GM12878 (cell line): ENCODE measurements around the gene ABL2. TPM values are rescaled to one million over a fixed set of nuclear protein-coding genes. Genes with fewer than 3 reads are reported as not detected.

ENCODE experiments used
- ATAC-seq: fragments of 200-7000 bp; cut with Tn5 transposase; 3 replicates; pipeline ENCODE4 v1.9.1; 2020; ENCODE audit warnings: mild to moderate bottlenecking, moderate library complexity
- BruUV-seq: library from RNA; stranded (reverse); fragments of 400-500 nt; replicated peaks from 2 replicates; lab custom pipeline; 2021; lab: Mats Ljungman, UMichigan
- CTCF ChIA-PET: fragments of 300-600 bp; sonication (Branson Sonifier 250); formaldehyde crosslinking; extraction: SDS; loops from one replicate; lab custom pipeline; 2021; ENCODE audit warnings: inconsistent platforms; lab: Yijun Ruan, JAX
- POLR2A ChIA-PET: fragments of 350-600 bp; formaldehyde crosslinking; extraction: SDS; loops from one replicate; lab custom pipeline; 2021; ENCODE audit warnings: inconsistent platforms; lab: Charles Lee
- RAD21 ChIA-PET: fragments of 300-600 bp; sonication (Branson Sonifier 250); formaldehyde crosslinking; loops from one replicate; lab custom pipeline; 2023; ENCODE audit warnings: antibody characterized with exemption; ENCODE audit not compliant: unreplicated experiment; lab: Charles Lee
- SMC1A ChIA-PET: fragments of 300-600 bp; sonication (Branson Sonifier 250); formaldehyde crosslinking; loops from one replicate; lab custom pipeline; 2023; ENCODE audit not compliant: unreplicated experiment, uncharacterized antibody; lab: Charles Lee
- DNase-seq: peaks from one replicate; pipeline ENCODE4 v3.0.0-alpha.2; 2011; ENCODE audit warnings: low read depth, low spot score
- FAIRE-seq: peaks from 3 replicates; lab custom pipeline; 2011; peaks lifted over from hg19 to GRCh38; lab: Jason Lieb, UNC
- H2AFZ ChIP-seq: 2 replicates; pipeline ENCODE4 v1.6.0; 2011; ENCODE audit warnings: low read depth, low read length, control low read depth; ENCODE audit not compliant: control insufficient read depth
- H3K27ac ChIP-seq: 2 replicates; pipeline ENCODE4 v1.5.1; 2011; ENCODE audit warnings: control low read depth; ENCODE audit not compliant: control insufficient read depth, insufficient read depth
- H3K27me3 ChIP-seq, 2 experiments: replicated peaks in 1 of 2; 2 replicates each; pipeline versions ENCODE4 v1.6.0 to v1.6.1; 2011; ENCODE audit warnings: low read length in 1 of 2; ENCODE audit not compliant: control insufficient read depth in 2 of 2, insufficient read depth in 2 of 2
- H3K36me3 ChIP-seq, 2 experiments: 2 replicates each; pipeline ENCODE4 v1.5.1; 2011; ENCODE audit warnings: low read length in 1 of 2; ENCODE audit not compliant: control insufficient read depth in 2 of 2, insufficient read depth in 2 of 2
- H3K4me1 ChIP-seq: 2 replicates; pipeline ENCODE4 v1.6.1; 2011; ENCODE audit warnings: mild to moderate bottlenecking, low read length, moderate library complexity, mixed read lengths; ENCODE audit not compliant: control insufficient read depth, insufficient read depth
- H3K4me2 ChIP-seq: 2 replicates; pipeline ENCODE4 v1.6.0; 2011; ENCODE audit warnings: control low read depth; ENCODE audit not compliant: control insufficient read depth, insufficient read depth
- H3K4me3 ChIP-seq: fragments of 200-600 bp; sonication (generic); 2 replicates; pipeline ENCODE4 v1.5.1; 2016
- H3K79me2 ChIP-seq: 2 replicates; pipeline ENCODE4 v1.6.0; 2011; ENCODE audit warnings: low read length; ENCODE audit not compliant: control insufficient read depth, insufficient read depth
- H3K9ac ChIP-seq: 2 replicates; pipeline ENCODE4 v1.8.0; 2011; ENCODE audit warnings: low read length, control low read depth, mixed read lengths; ENCODE audit not compliant: control insufficient read depth, insufficient read depth
- H3K9me3 ChIP-seq: replicated peaks from 3 replicates; pipeline ENCODE4 v1.5.1; 2011; ENCODE audit warnings: mild to moderate bottlenecking, low read length; ENCODE audit not compliant: control insufficient read depth, insufficient read depth
- H4K20me1 ChIP-seq: 2 replicates; pipeline ENCODE4 v1.6.0; 2011; ENCODE audit not compliant: control insufficient read depth, insufficient read depth
- BRCA1 ChIP-seq: IDR thresholded peaks from 2 replicates; pipeline ENCODE4 v1.6.1; 2011; ENCODE audit warnings: low read depth, low read length, improper control_type of control experiment
- CHD2 ChIP-seq: IDR thresholded peaks from 2 replicates; pipeline ENCODE4 v1.6.1; 2011; ENCODE audit warnings: low read depth, low read length, improper control_type of control experiment, borderline replicate concordance
- ESRRA ChIP-seq: IDR thresholded peaks from 2 replicates; pipeline ENCODE4 v1.6.1; 2012; ENCODE audit warnings: mild to moderate bottlenecking, low read length, improper control_type of control experiment
- IKZF1 ChIP-seq: fragments of 450-650 bp; conservative IDR thresholded peaks from 2 replicates; pipeline ENCODE4 v1.6.1; 2017; ENCODE audit warnings: antibody characterized with exemption, mild to moderate bottlenecking
- KAT2A ChIP-seq: conservative IDR thresholded peaks from 2 replicates; pipeline ENCODE4 v1.6.1; 2011; ENCODE audit warnings: low read depth, low read length; ENCODE audit not compliant: control insufficient read depth
- POLR2AphosphoS5 ChIP-seq: IDR thresholded peaks from 2 replicates; pipeline ENCODE4 v1.6.1; 2011; ENCODE audit warnings: mild to moderate bottlenecking, low read length, inconsistent platforms
- SMC3 ChIP-seq: IDR thresholded peaks from 2 replicates; pipeline ENCODE4 v1.6.1; 2011; ENCODE audit warnings: low read length, improper control_type of control experiment, borderline replicate concordance
- TAF1 ChIP-seq: IDR thresholded peaks from 2 replicates; pipeline ENCODE4 v1.6.1; 2011; ENCODE audit warnings: mild to moderate bottlenecking, low read depth, low read length, borderline replicate concordance
- TCF12 ChIP-seq: IDR thresholded peaks from 2 replicates; pipeline ENCODE4 v1.6.1; 2011; ENCODE audit warnings: low read depth, mild to moderate bottlenecking, low read length
- ZNF687 ChIP-seq: fragments of 450-650 bp; IDR thresholded peaks from 2 replicates; pipeline ENCODE4 v1.6.1; 2017; ENCODE audit warnings: mild to moderate bottlenecking, moderate library complexity
- WGBS: methylation state at CpG from one replicate; pipeline ENCODE4 v1.1.6; 2016; ENCODE audit warnings: low lambda C conversion rate; ENCODE audit not compliant: insufficient replicate concordance, insufficient coverage; ENCODE audit errors: missing lambda C conversion rate; 5-methylcytosine and 5-hydroxymethylcytosine counted together
- in situ Hi-C: fragments of 300-500 bp; cut with MboI; formaldehyde crosslinking; loops from 9 replicates; pipeline ENCODE4 v1.14.3; 2018; ENCODE audit warnings: mixed read lengths
- intact Hi-C: fragments of 100-400 bp; cut with micrococcal nuclease; formaldehyde crosslinking; loops from one replicate; pipeline ENCODE4 v1.14.2; 2022; ENCODE audit not compliant: unreplicated experiment
- polyA plus RNA-seq, 11 experiments: library from polyadenylated mRNA; depleted of rRNA in 4 of 11; unstranded in 6 of 11; stranded (reverse) in 5 of 11; fragments of >200 nt; fragmentation: Nextera tagmentation in 4 of 11; fragmentation: Illumina TruSeq in 1 of 11; extraction: Ambion mirVana in 4 of 11; extraction: Trizol in 1 of 11; gene quantifications; 1 replicate in 1 of 11; 2 replicates in 10 of 11; pipeline versions ENCODE4 v1.2.1 to v1.2.3, GENCODE V29; 2011 to 2016; ENCODE audit warnings: inconsistent platforms in 2 of 11, missing spikeins in 2 of 11, low read depth in 1 of 11
- total RNA-seq, 4 experiments: library from RNA; depleted of rRNA in 3 of 4; stranded (reverse); fragments of >200 nt in 3 of 4; fragmentation: Illumina TruSeq in 1 of 4; extraction: Trizol in 1 of 4; gene quantifications; 2 replicates each; pipeline versions ENCODE4 v1.2.1 to v1.2.3, GENCODE V29; 2013 to 2021

The ABL2 gene
- total and polyA plus RNA-seq, 10 of the 15 experiments (the other 5 are each of a cell fraction or from before 2014, with no cell fraction given) = 0.57 to 9.4 (median 3.6) TPM

- H3K4me1 ChIP-seq = peaks cover 10% of the 10 kb centered on the region
- H2AFZ ChIP-seq = no peak overlapping the region
- no peak overlapping the region for H3K4me3 ChIP-seq
- H3K9ac ChIP-seq = no peak overlapping the region
- H3K4me2 ChIP-seq = no peak overlapping the region
- peaks cover 2% of the 10 kb centered on the region; the same call in 1 of the 2 replicates for H3K79me2 ChIP-seq
- no peaks in the 10 kb centered on the region for H3K27me3 ChIP-seq
- no peak for TF ChIP-seq IKZF1
- TF ChIP-seq POLR2AphosphoS5 = 0 out of 2 replicates have a peak, but pooled peaks have one; percentile 10
- no peak for DNase-seq
- 92% methylated on average over 7 of the region's 9 CpGs for WGBS
- no TSS peak for BruUV-seq
- peaks cover 31 to 37% of the 10 kb centered on the region in 2 experiments for H3K36me3 ChIP-seq
- intact Hi-C loops = no loop called here
- CTCF ChIA-PET = interaction anchor here (0.6 to 1.1 kb wide), 3 partner anchors 27 to 560 kb away, joined by 3 read pairs; no protein-coding TSS in a partner anchor
- ATAC-seq = no peak
- SMC1A ChIA-PET = no interaction called here
- POLR2A ChIA-PET = no interaction called here
- H3K9me3 ChIP-seq = no peaks in the 10 kb centered on the region
- no peaks in the 10 kb centered on the region for H4K20me1 ChIP-seq
- in situ Hi-C loops = loop anchor here (25.0 kb wide), 1 partner anchor 719 kb away; no protein-coding TSS in a partner anchor
- H3K27ac ChIP-seq = no peak overlapping the region
- no peak for FAIRE-seq
- RAD21 ChIA-PET = no interaction called here
Measured at GRCh38 chr1:179092896-179093461, 136.5 kb downstream of the ABL2 start.

GRCh38 chr1:179091691-179092165, 137.7 kb downstream of the ABL2 start:
- H3K9ac ChIP-seq = no peak overlapping the region
- BruUV-seq = no TSS peak
- FAIRE-seq = no peak
- POLR2A ChIA-PET = interaction anchor here (0.9 kb wide), 1 partner anchor 64 kb away, joined by 3 read pairs; no protein-coding TSS in a partner anchor
- peaks cover 8% of the 10 kb centered on the region for H3K79me2 ChIP-seq
- no peak overlapping the region for H3K4me2 ChIP-seq
- no peaks in the 10 kb centered on the region for H4K20me1 ChIP-seq
- no peak overlapping the region for H3K27ac ChIP-seq
- 99% methylated on average over 5 of the region's 5 CpGs for WGBS
- in situ Hi-C loops = loop anchor here (25.0 kb wide), 1 partner anchor 721 kb away; no protein-coding TSS in a partner anchor
- no peaks in the 10 kb centered on the region for H3K27me3 ChIP-seq
- no peak overlapping the region for H2AFZ ChIP-seq
- no peak for DNase-seq
- H3K36me3 ChIP-seq = peaks cover 29 to 35% of the 10 kb centered on the region in 2 experiments
- intact Hi-C loops = no loop called here
- H3K9me3 ChIP-seq = no peaks in the 10 kb centered on the region
- CTCF ChIA-PET = interaction anchor here (1.1 kb wide), 1 partner anchor 29 kb away, joined by 3 read pairs; no protein-coding TSS in a partner anchor
- H3K4me1 ChIP-seq = peaks cover 19% of the 10 kb centered on the region
- RAD21 ChIA-PET = no interaction called here
- H3K4me3 ChIP-seq = no peak overlapping the region
- ATAC-seq = no peak
- SMC1A ChIA-PET = interaction anchor here (1.4 kb wide), 1 partner anchor 11 kb away, joined by 3 read pairs; no protein-coding TSS in a partner anchor
- TF ChIP-seq ESRRA (no peak), SMC3 (no peak), TCF12 (no peak), TAF1 (no peak), ZNF687 (no peak), BRCA1 (no peak), KAT2A (no peak), CHD2 (no peak)
